ENCODE measurements around the gene PIANP.
"Not testable (repeated sequence)": the region's sequence is repeated elsewhere in the genome, so short reads cannot be mapped to it uniquely, and the experiment has no call there.

PIANP gene

GRCh38 chr12:6700646-6701051 is at the start of gene PIANP:
PIANP (minus strand) TSS chr12:6700815; CDS start chr12:6698061, 2,754 bp downstream.
- H3K4me1 ChIP-seq (ENCODE audit: control insufficient read depth, insufficient read depth, low read length): peaks cover 4% of the 10 kb centered on the region
- peak within 1 kb of the TSS; percentile 68 for H3K4me3 ChIP-seq (ENCODE audit: low read length)
- peak; percentile 88 for DNase-seq (ENCODE audit: low read depth)
- no peaks in the 10 kb centered on the region for H3K9me3 ChIP-seq (ENCODE audit: control insufficient read depth, low read length)
- no peaks in the 10 kb centered on the region for H3K36me3 ChIP-seq (ENCODE audit: control insufficient read depth, insufficient read depth, low read length, severe bottlenecking)
- no peak within 1 kb of the TSS for H3K9ac ChIP-seq (ENCODE audit: low read length)
- peaks cover 30% of the 10 kb centered on the region for H3K27me3 ChIP-seq (replicated peaks; ENCODE audit: control insufficient read depth, insufficient read depth, low read length)

GRCh38 chr12:6748761-6749160 is 48.1 kb upstream of the PIANP start:
- H3K36me3 ChIP-seq (ENCODE audit: control insufficient read depth, insufficient read depth, low read length, severe bottlenecking): peaks cover 60% of the 10 kb centered on the region
- H3K9me3 ChIP-seq (ENCODE audit: control insufficient read depth, low read length): no peaks in the 10 kb centered on the region
- H3K9ac ChIP-seq (ENCODE audit: low read length): no peak overlapping the region
- no peak for DNase-seq (ENCODE audit: low read depth)
- no peak overlapping the region for H3K4me3 ChIP-seq (ENCODE audit: low read length)
- H3K4me1 ChIP-seq (ENCODE audit: control insufficient read depth, insufficient read depth, low read length): peaks cover 18% of the 10 kb centered on the region
- H3K27me3 ChIP-seq (replicated peaks; ENCODE audit: control insufficient read depth, insufficient read depth, low read length): no peaks in the 10 kb centered on the region

GRCh38 chr12:6747216-6747615 is 46.6 kb upstream of the PIANP start:
- Histone ChIP-seq H3K4me3 (ENCODE audit: low read length) (no peak overlapping the region), H3K27me3 (replicated peaks; ENCODE audit: control insufficient read depth, insufficient read depth, low read length) (no peaks in the 10 kb centered on the region), H3K4me1 (ENCODE audit: control insufficient read depth, insufficient read depth, low read length) (peaks cover 16% of the 10 kb centered on the region), H3K9me3 (ENCODE audit: control insufficient read depth, low read length) (no peaks in the 10 kb centered on the region), H3K9ac (ENCODE audit: low read length) (no peak overlapping the region), H3K36me3 (ENCODE audit: control insufficient read depth, insufficient read depth, low read length, severe bottlenecking) (peaks cover 60% of the 10 kb centered on the region)
- no peak for DNase-seq (ENCODE audit: low read depth)

GRCh38 chr12:6745741-6746525 is 45.3 kb upstream of the PIANP start:
- Histone ChIP-seq H3K9ac (ENCODE audit: low read length) (peak overlapping the region; percentile 8), H3K9me3 (ENCODE audit: control insufficient read depth, low read length) (no peaks in the 10 kb centered on the region), H3K36me3 (ENCODE audit: control insufficient read depth, insufficient read depth, low read length, severe bottlenecking) (peaks cover 50% of the 10 kb centered on the region), H3K27me3 (replicated peaks; ENCODE audit: control insufficient read depth, insufficient read depth, low read length) (no peaks in the 10 kb centered on the region), H3K4me3 (ENCODE audit: low read length) (no peak overlapping the region), H3K4me1 (ENCODE audit: control insufficient read depth, insufficient read depth, low read length) (peaks cover 4% of the 10 kb centered on the region)
- DNase-seq (ENCODE audit: low read depth): no peak

GRCh38 chr12:6743300-6743699 is 42.7 kb upstream of the PIANP start:
- H3K27me3 ChIP-seq (replicated peaks; ENCODE audit: control insufficient read depth, insufficient read depth, low read length); H3K9ac ChIP-seq (ENCODE audit: low read length); H3K4me1 ChIP-seq (ENCODE audit: control insufficient read depth, insufficient read depth, low read length); DNase-seq (ENCODE audit: low read depth); H3K9me3 ChIP-seq (ENCODE audit: control insufficient read depth, low read length); H3K4me3 ChIP-seq (ENCODE audit: low read length): not testable (repeated sequence)
- peaks cover 24% of the 10 kb centered on the region for H3K36me3 ChIP-seq (ENCODE audit: control insufficient read depth, insufficient read depth, low read length, severe bottlenecking)

GRCh38 chr12:6742834-6743233 is 42.2 kb upstream of the PIANP start:
- no peak overlapping the region for H3K9ac ChIP-seq (ENCODE audit: low read length)

GRCh38 chr12:6742080-6742479 is 41.5 kb upstream of the PIANP start:
- not testable (repeated sequence) for H3K4me1 ChIP-seq (ENCODE audit: control insufficient read depth, insufficient read depth, low read length); H3K9me3 ChIP-seq (ENCODE audit: control insufficient read depth, low read length); H3K27me3 ChIP-seq (replicated peaks; ENCODE audit: control insufficient read depth, insufficient read depth, low read length); DNase-seq (ENCODE audit: low read depth); H3K9ac ChIP-seq (ENCODE audit: low read length); H3K4me3 ChIP-seq (ENCODE audit: low read length)
- peaks cover 12% of the 10 kb centered on the region for H3K36me3 ChIP-seq (ENCODE audit: control insufficient read depth, insufficient read depth, low read length, severe bottlenecking)

More at GRCh38 chr12:6742834-6743233, 42.2 kb upstream of the PIANP start:
- Histone ChIP-seq H3K4me3 (ENCODE audit: low read length) (no peak overlapping the region), H3K4me1 (ENCODE audit: control insufficient read depth, insufficient read depth, low read length) (peaks cover 6% of the 10 kb centered on the region), H3K27me3 (replicated peaks; ENCODE audit: control insufficient read depth, insufficient read depth, low read length) (no peaks in the 10 kb centered on the region), H3K9me3 (ENCODE audit: control insufficient read depth, low read length) (no peaks in the 10 kb centered on the region), H3K36me3 (ENCODE audit: control insufficient read depth, insufficient read depth, low read length, severe bottlenecking) (peaks cover 19% of the 10 kb centered on the region)
- no peak for DNase-seq (ENCODE audit: low read depth)

- H3K4me1 ChIP-seq (ENCODE audit: control insufficient read depth, insufficient read depth, low read length): peaks cover 26% of the 10 kb centered on the region
- H3K36me3 ChIP-seq (ENCODE audit: control insufficient read depth, insufficient read depth, low read length, severe bottlenecking): peaks cover 7% of the 10 kb centered on the region
- peak overlapping the region; percentile 45 for H3K9ac ChIP-seq (ENCODE audit: low read length)
- H3K4me3 ChIP-seq (ENCODE audit: low read length): no peak overlapping the region
- H3K9me3 ChIP-seq (ENCODE audit: control insufficient read depth, low read length): no peaks in the 10 kb centered on the region
- no peak for DNase-seq (ENCODE audit: low read depth)
- no peaks in the 10 kb centered on the region for H3K27me3 ChIP-seq (replicated peaks; ENCODE audit: control insufficient read depth, insufficient read depth, low read length)
Measured at GRCh38 chr12:6736754-6737153, 36.1 kb upstream of the PIANP start.

- Histone ChIP-seq H3K4me1 (ENCODE audit: control insufficient read depth, insufficient read depth, low read length) (peaks cover 26% of the 10 kb centered on the region), H3K27me3 (replicated peaks; ENCODE audit: control insufficient read depth, insufficient read depth, low read length) (no peaks in the 10 kb centered on the region), H3K9ac (ENCODE audit: low read length) (peak overlapping the region; percentile 45), H3K4me3 (ENCODE audit: low read length) (no peak overlapping the region), H3K9me3 (ENCODE audit: control insufficient read depth, low read length) (no peaks in the 10 kb centered on the region), H3K36me3 (ENCODE audit: control insufficient read depth, insufficient read depth, low read length, severe bottlenecking) (peaks cover 18% of the 10 kb centered on the region)
- peak; percentile 82 for DNase-seq (ENCODE audit: low read depth)
Measured at GRCh38 chr12:6735448-6736191, 35.0 kb upstream of the PIANP start.

- H3K9me3 ChIP-seq (ENCODE audit: control insufficient read depth, low read length): no peaks in the 10 kb centered on the region
- no peak for DNase-seq (ENCODE audit: low read depth)
- no peak overlapping the region for H3K4me3 ChIP-seq (ENCODE audit: low read length)
- peaks cover 26% of the 10 kb centered on the region for H3K4me1 ChIP-seq (ENCODE audit: control insufficient read depth, insufficient read depth, low read length)
- H3K9ac ChIP-seq (ENCODE audit: low read length): peak overlapping the region; percentile 45
- H3K27me3 ChIP-seq (replicated peaks; ENCODE audit: control insufficient read depth, insufficient read depth, low read length): no peaks in the 10 kb centered on the region
- peaks cover 27% of the 10 kb centered on the region for H3K36me3 ChIP-seq (ENCODE audit: control insufficient read depth, insufficient read depth, low read length, severe bottlenecking)
Measured at GRCh38 chr12:6734506-6735387, 34.1 kb upstream of the PIANP start.

GRCh38 chr12:6730169-6730568 is 29.6 kb upstream of the PIANP start:
- Histone ChIP-seq H3K36me3 (ENCODE audit: control insufficient read depth, insufficient read depth, low read length, severe bottlenecking) (peaks cover 50% of the 10 kb centered on the region), H3K9ac (ENCODE audit: low read length) (no peak overlapping the region), H3K4me1 (ENCODE audit: control insufficient read depth, insufficient read depth, low read length) (peaks cover 6% of the 10 kb centered on the region), H3K4me3 (ENCODE audit: low read length) (no peak overlapping the region), H3K27me3 (replicated peaks; ENCODE audit: control insufficient read depth, insufficient read depth, low read length) (no peaks in the 10 kb centered on the region), H3K9me3 (ENCODE audit: control insufficient read depth, low read length) (no peaks in the 10 kb centered on the region)
- no peak for DNase-seq (ENCODE audit: low read depth)
